HEK293 (cell line): Measurements from ENCODE around the gene CAPRIN2.

Experiments
- GLIS2 ChIP-seq: fragments of 450-650 bp; formaldehyde crosslinking; IDR thresholded peaks from 2 replicates; pipeline ENCODE4 v1.5.1; 2016; ENCODE audit warnings: missing biosample characterization, missing genetic modification characterization
- HOXA7 ChIP-seq: sonication (generic); formaldehyde crosslinking; IDR thresholded peaks from 2 replicates; pipeline ENCODE4 v1.8.1; 2022; ENCODE audit warnings: missing genetic modification reagents, borderline replicate concordance
- KLF8 ChIP-seq: fragments of 450-650 bp; formaldehyde crosslinking; IDR thresholded peaks from 2 replicates; pipeline ENCODE4 v1.5.1; 2016; ENCODE audit warnings: missing biosample characterization, missing genetic modification characterization
- OSR2 ChIP-seq: fragments of 450-650 bp; formaldehyde crosslinking; IDR thresholded peaks from 2 replicates; pipeline ENCODE4 v1.5.1; 2016; ENCODE audit warnings: missing biosample characterization, missing genetic modification characterization
- SCRT1 ChIP-seq: fragments of 450-650 bp; formaldehyde crosslinking; IDR thresholded peaks from 2 replicates; pipeline ENCODE4 v1.5.1; 2016; ENCODE audit warnings: missing biosample characterization, missing genetic modification characterization, borderline replicate concordance
- TCF7L2 ChIP-seq: IDR thresholded peaks from 2 replicates; pipeline ENCODE4 v1.6.1; 2011; ENCODE audit warnings: low read depth, mild to moderate bottlenecking, inconsistent platforms, low read length, moderate library complexity, borderline replicate concordance
- YY1 ChIP-seq: fragments of 450-650 bp; formaldehyde crosslinking; IDR thresholded peaks from 2 replicates; pipeline ENCODE4 v1.5.1; 2018; ENCODE audit warnings: missing biosample characterization, missing genetic modification characterization
- ZBTB8A ChIP-seq: fragments of 450-650 bp; formaldehyde crosslinking; IDR thresholded peaks from 2 replicates; pipeline ENCODE4 v1.5.1; 2016; ENCODE audit warnings: missing biosample characterization, missing genetic modification characterization
- ZFP37 ChIP-seq: fragments of 450-650 bp; formaldehyde crosslinking; IDR thresholded peaks from 2 replicates; pipeline ENCODE4 v1.5.1; 2016; ENCODE audit warnings: missing biosample characterization, missing genetic modification characterization
- ZNF146 ChIP-seq: fragments of 450-650 bp; formaldehyde crosslinking; IDR thresholded peaks from 2 replicates; pipeline ENCODE4 v1.5.1; 2016; ENCODE audit warnings: missing biosample characterization, missing genetic modification characterization
- ZNF16 ChIP-seq: fragments of 450-650 bp; formaldehyde crosslinking; IDR thresholded peaks from 2 replicates; pipeline ENCODE4 v1.5.1; 2016; ENCODE audit warnings: low read depth, missing biosample characterization, missing genetic modification characterization
- ZNF169 ChIP-seq: fragments of 450-650 bp; formaldehyde crosslinking; IDR thresholded peaks from 2 replicates; pipeline ENCODE4 v1.5.1; 2016; ENCODE audit warnings: missing biosample characterization, missing genetic modification characterization
- ZNF292 ChIP-seq: fragments of 450-650 bp; formaldehyde crosslinking; IDR thresholded peaks from 2 replicates; pipeline ENCODE4 v1.5.1; 2016; ENCODE audit warnings: low read depth, missing biosample characterization, missing genetic modification characterization, borderline replicate concordance
- ZNF324 ChIP-seq: fragments of 450-650 bp; formaldehyde crosslinking; IDR thresholded peaks from 2 replicates; pipeline ENCODE4 v1.5.1; 2016; ENCODE audit warnings: missing biosample characterization, missing genetic modification characterization
- ZNF391 ChIP-seq: fragments of 450-650 bp; formaldehyde crosslinking; IDR thresholded peaks from 2 replicates; pipeline ENCODE4 v1.5.1; 2016; ENCODE audit warnings: low read depth, missing biosample characterization, missing genetic modification characterization, borderline replicate concordance
- ZNF501 ChIP-seq: fragments of 450-650 bp; formaldehyde crosslinking; IDR thresholded peaks from 2 replicates; pipeline ENCODE4 v1.5.1; 2016; ENCODE audit warnings: missing biosample characterization, missing genetic modification characterization
- ZNF549 ChIP-seq: fragments of 450-650 bp; IDR thresholded peaks from 2 replicates; pipeline ENCODE4 v1.5.1; 2018; ENCODE audit warnings: missing biosample characterization, missing genetic modification characterization, mild to moderate bottlenecking, inconsistent platforms, moderate library complexity
- ZNF561 ChIP-seq: fragments of 450-650 bp; IDR thresholded peaks from 2 replicates; pipeline ENCODE4 v1.5.1; 2018; ENCODE audit warnings: missing biosample characterization, missing genetic modification characterization, borderline replicate concordance
- ZNF600 ChIP-seq: fragments of 450-650 bp; formaldehyde crosslinking; IDR thresholded peaks from 2 replicates; pipeline ENCODE4 v1.5.1; 2016; ENCODE audit warnings: missing biosample characterization, missing genetic modification characterization
- ZNF658 ChIP-seq: fragments of 450-650 bp; formaldehyde crosslinking; IDR thresholded peaks from 2 replicates; pipeline ENCODE4; 2016; ENCODE audit warnings: missing biosample characterization, missing genetic modification characterization
- ZNF677 ChIP-seq: fragments of 450-650 bp; IDR thresholded peaks from 2 replicates; pipeline ENCODE4 v1.5.0; 2018; ENCODE audit warnings: missing biosample characterization, mild to moderate bottlenecking, missing genetic modification characterization, moderate library complexity
- ZNF792 ChIP-seq: fragments of 450-650 bp; formaldehyde crosslinking; IDR thresholded peaks from 2 replicates; pipeline ENCODE4 v1.5.1; 2016; ENCODE audit warnings: missing biosample characterization, missing genetic modification characterization
- TF ChIP-seq, protein P1 (sequence below): fragments of 450-650 bp; formaldehyde crosslinking; IDR thresholded peaks from 2 replicates; pipeline ENCODE4 v1.5.1; 2016; ENCODE audit warnings: missing biosample characterization, missing genetic modification characterization, borderline replicate concordance
- TF ChIP-seq, protein P2 (sequence below): fragments of 450-650 bp; formaldehyde crosslinking; IDR thresholded peaks from 2 replicates; pipeline ENCODE4 v1.5.1; 2017; ENCODE audit warnings: missing biosample characterization, missing genetic modification characterization
- TF ChIP-seq, protein P3 (sequence below): fragments of 450-650 bp; formaldehyde crosslinking; IDR thresholded peaks from 2 replicates; pipeline ENCODE4 v1.5.1; 2016; ENCODE audit warnings: missing biosample characterization, missing genetic modification characterization
- TF ChIP-seq, protein P4 (sequence below): fragments of 450-650 bp; formaldehyde crosslinking; IDR thresholded peaks from 2 replicates; pipeline ENCODE4 v1.5.1; 2017; ENCODE audit warnings: missing biosample characterization, missing genetic modification characterization
- TF ChIP-seq, protein P5 (sequence below): fragments of 450-650 bp; formaldehyde crosslinking; IDR thresholded peaks from 2 replicates; pipeline ENCODE4 v1.5.1; 2016; ENCODE audit warnings: missing biosample characterization, missing genetic modification characterization

Gene CAPRIN2

DNA sequence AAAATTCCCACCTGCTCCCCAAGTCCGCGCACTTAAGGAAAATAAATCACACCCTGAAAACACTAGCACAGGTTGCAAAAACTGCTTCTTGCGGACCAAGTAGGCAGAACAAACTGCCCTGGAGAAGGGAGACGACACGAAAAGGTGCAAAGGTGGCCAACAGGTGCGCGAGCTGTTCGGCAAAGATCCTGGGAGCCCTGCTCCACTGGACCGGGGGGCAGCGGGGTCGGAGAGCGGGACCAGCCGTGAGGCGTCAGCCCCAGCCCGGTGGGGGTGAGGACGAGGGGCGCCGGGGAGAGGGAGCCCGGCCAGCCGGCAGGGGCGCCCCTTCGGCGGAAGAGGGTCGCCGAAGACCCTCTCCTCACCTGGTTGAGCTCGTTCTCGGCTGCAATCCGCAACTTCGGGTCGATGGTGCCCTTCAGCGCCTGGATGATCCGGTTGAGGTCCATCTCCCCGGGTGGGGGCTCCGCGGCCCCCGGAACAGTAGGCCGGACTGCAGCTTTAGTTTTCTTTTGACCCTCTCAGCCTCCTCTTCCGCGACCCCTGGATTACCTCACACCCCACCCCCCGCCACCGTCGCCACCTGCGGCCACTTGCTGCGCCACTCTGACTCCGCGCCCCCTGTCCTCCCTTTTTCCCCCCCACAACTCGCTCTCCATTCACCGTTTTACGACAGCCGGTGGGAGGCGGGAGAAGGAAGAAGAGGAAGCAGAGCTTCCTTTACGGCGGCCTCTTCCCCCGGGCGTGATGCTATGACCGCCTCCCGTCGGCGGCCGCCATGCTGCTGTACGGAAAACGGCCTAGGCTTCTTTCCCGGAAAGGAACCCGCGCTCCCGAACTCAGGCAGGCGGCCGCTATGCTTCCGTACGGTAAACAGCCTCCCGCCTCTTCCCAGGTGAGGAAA, 59.3 kb downstream of the CAPRIN2 start, which contains the start of gene IPO8 (continued):
- TF ChIP-seq, protein P1, sequence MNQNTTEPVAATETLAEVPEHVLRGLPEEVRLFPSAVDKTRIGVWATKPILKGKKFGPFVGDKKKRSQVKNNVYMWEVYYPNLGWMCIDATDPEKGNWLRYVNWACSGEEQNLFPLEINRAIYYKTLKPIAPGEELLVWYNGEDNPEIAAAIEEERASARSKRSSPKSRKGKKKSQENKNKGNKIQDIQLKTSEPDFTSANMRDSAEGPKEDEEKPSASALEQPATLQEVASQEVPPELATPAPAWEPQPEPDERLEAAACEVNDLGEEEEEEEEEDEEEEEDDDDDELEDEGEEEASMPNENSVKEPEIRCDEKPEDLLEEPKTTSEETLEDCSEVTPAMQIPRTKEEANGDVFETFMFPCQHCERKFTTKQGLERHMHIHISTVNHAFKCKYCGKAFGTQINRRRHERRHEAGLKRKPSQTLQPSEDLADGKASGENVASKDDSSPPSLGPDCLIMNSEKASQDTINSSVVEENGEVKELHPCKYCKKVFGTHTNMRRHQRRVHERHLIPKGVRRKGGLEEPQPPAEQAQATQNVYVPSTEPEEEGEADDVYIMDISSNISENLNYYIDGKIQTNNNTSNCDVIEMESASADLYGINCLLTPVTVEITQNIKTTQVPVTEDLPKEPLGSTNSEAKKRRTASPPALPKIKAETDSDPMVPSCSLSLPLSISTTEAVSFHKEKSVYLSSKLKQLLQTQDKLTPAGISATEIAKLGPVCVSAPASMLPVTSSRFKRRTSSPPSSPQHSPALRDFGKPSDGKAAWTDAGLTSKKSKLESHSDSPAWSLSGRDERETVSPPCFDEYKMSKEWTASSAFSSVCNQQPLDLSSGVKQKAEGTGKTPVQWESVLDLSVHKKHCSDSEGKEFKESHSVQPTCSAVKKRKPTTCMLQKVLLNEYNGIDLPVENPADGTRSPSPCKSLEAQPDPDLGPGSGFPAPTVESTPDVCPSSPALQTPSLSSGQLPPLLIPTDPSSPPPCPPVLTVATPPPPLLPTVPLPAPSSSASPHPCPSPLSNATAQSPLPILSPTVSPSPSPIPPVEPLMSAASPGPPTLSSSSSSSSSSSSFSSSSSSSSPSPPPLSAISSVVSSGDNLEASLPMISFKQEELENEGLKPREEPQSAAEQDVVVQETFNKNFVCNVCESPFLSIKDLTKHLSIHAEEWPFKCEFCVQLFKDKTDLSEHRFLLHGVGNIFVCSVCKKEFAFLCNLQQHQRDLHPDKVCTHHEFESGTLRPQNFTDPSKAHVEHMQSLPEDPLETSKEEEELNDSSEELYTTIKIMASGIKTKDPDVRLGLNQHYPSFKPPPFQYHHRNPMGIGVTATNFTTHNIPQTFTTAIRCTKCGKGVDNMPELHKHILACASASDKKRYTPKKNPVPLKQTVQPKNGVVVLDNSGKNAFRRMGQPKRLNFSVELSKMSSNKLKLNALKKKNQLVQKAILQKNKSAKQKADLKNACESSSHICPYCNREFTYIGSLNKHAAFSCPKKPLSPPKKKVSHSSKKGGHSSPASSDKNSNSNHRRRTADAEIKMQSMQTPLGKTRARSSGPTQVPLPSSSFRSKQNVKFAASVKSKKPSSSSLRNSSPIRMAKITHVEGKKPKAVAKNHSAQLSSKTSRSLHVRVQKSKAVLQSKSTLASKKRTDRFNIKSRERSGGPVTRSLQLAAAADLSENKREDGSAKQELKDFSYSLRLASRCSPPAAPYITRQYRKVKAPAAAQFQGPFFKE (tag by site-specific recombination), result 0 out of 2 replicates have a peak, but pooled peaks have one; percentile 48
- TF ChIP-seq GLIS2, result peak; percentile 98
- 0 out of 2 replicates have a peak, but pooled peaks have one; percentile 17 for TF ChIP-seq OSR2 (tag by site-specific recombination)
- TF ChIP-seq, protein P2, sequence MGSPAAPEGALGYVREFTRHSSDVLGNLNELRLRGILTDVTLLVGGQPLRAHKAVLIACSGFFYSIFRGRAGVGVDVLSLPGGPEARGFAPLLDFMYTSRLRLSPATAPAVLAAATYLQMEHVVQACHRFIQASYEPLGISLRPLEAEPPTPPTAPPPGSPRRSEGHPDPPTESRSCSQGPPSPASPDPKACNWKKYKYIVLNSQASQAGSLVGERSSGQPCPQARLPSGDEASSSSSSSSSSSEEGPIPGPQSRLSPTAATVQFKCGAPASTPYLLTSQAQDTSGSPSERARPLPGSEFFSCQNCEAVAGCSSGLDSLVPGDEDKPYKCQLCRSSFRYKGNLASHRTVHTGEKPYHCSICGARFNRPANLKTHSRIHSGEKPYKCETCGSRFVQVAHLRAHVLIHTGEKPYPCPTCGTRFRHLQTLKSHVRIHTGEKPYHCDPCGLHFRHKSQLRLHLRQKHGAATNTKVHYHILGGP (tag by site-specific recombination), result no peak
- TF ChIP-seq ZBTB8A (tag by site-specific recombination), result peak; percentile 71; the same call in 1 of the 2 replicates
- no peak for TF ChIP-seq ZNF292 (tag by site-specific recombination)
- no peak for TF ChIP-seq ZNF169
- peak; percentile 48; the same call in 1 of the 2 replicates for TF ChIP-seq SCRT1
- TF ChIP-seq KLF8, result peak; percentile 79; the same call in 1 of the 2 replicates
- TF ChIP-seq ZNF677, result no peak
- no peak for TF ChIP-seq ZNF146 (tag by site-specific recombination)
- TF ChIP-seq ZNF549 (tag by site-specific recombination), result no peak
- TF ChIP-seq HOXA7 (CRISPR knock-in tag), result no peak
- TF ChIP-seq ZNF324 (tag by site-specific recombination), result 0 out of 2 replicates have a peak, but pooled peaks have one; percentile 31
- peak; percentile 77; the same call in 1 of the 2 replicates for TF ChIP-seq ZNF391 (tag by site-specific recombination)
- TF ChIP-seq ZNF501 (tag by site-specific recombination), result peak; percentile 83; the same call in 1 of the 2 replicates
- peak; percentile 69; the same call in 1 of the 2 replicates for TF ChIP-seq ZFP37
- no peak; the same call in 1 of the 2 replicates for TF ChIP-seq ZNF561 (tag by site-specific recombination)
- TF ChIP-seq, protein P3, sequence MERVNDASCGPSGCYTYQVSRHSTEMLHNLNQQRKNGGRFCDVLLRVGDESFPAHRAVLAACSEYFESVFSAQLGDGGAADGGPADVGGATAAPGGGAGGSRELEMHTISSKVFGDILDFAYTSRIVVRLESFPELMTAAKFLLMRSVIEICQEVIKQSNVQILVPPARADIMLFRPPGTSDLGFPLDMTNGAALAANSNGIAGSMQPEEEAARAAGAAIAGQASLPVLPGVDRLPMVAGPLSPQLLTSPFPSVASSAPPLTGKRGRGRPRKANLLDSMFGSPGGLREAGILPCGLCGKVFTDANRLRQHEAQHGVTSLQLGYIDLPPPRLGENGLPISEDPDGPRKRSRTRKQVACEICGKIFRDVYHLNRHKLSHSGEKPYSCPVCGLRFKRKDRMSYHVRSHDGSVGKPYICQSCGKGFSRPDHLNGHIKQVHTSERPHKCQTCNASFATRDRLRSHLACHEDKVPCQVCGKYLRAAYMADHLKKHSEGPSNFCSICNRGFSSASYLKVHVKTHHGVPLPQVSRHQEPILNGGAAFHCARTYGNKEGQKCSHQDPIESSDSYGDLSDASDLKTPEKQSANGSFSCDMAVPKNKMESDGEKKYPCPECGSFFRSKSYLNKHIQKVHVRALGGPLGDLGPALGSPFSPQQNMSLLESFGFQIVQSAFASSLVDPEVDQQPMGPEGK (tag by site-specific recombination), result peak; percentile 99
- TF ChIP-seq ZNF16 (tag by site-specific recombination), result no peak
- peak; percentile 56; the same call in 1 of the 2 replicates for TF ChIP-seq TCF7L2
- TF ChIP-seq ZNF658 (tag by site-specific recombination), result no peak
- TF ChIP-seq, protein P4, sequence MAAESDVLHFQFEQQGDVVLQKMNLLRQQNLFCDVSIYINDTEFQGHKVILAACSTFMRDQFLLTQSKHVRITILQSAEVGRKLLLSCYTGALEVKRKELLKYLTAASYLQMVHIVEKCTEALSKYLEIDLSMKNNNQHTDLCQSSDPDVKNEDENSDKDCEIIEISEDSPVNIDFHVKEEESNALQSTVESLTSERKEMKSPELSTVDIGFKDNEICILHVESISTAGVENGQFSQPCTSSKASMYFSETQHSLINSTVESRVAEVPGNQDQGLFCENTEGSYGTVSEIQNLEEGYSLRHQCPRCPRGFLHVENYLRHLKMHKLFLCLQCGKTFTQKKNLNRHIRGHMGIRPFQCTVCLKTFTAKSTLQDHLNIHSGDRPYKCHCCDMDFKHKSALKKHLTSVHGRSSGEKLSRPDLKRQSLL (tag by site-specific recombination), result peak; percentile 28; the same call in 1 of the 2 replicates
- TF ChIP-seq YY1 (tag by site-specific recombination), result peak; percentile 99
- TF ChIP-seq ZNF792 (tag by site-specific recombination), result no peak
- TF ChIP-seq, protein P5, sequence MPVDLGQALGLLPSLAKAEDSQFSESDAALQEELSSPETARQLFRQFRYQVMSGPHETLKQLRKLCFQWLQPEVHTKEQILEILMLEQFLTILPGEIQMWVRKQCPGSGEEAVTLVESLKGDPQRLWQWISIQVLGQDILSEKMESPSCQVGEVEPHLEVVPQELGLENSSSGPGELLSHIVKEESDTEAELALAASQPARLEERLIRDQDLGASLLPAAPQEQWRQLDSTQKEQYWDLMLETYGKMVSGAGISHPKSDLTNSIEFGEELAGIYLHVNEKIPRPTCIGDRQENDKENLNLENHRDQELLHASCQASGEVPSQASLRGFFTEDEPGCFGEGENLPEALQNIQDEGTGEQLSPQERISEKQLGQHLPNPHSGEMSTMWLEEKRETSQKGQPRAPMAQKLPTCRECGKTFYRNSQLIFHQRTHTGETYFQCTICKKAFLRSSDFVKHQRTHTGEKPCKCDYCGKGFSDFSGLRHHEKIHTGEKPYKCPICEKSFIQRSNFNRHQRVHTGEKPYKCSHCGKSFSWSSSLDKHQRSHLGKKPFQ (tag by site-specific recombination), result peak; percentile 28; the same call in 1 of the 2 replicates
- no peak; the same call in 1 of the 2 replicates for TF ChIP-seq ZNF600
